Measurements from ENCODE around the gene STAC3.

GRCh38 chr12:57272337-57273151 is 21.6 kb upstream of the STAC3 start:
- TF ChIP-seq ZNF274 (IDR thresholded peaks at IDR 0.05; ENCODE audit: low read depth, low read length) (no peak), YY1 (IDR thresholded peaks at IDR 0.05; ENCODE audit: insufficient read depth, insufficient read length) (no peak)

All from NT2/D1 (cell line).